Calu3 (cell line): ENCODE measurements around the gene TMEM267. TPM values are rescaled to one million over a fixed set of nuclear protein-coding genes. Genes with fewer than 3 reads are reported as not detected.

Experiments
- Bru-seq: library from RNA; stranded (reverse); fragments of 400-500 nt; gene quantifications from one replicate; lab custom pipeline; 2021; lab: Mats Ljungman, UMichigan
- BruChase-seq, 2 experiments: library from RNA; stranded (reverse); fragments of 400-500 nt; gene quantifications; one replicate each; lab custom pipeline; 2021; lab: Mats Ljungman, UMichigan
- BruUV-seq: library from RNA; stranded (reverse); fragments of 400-500 nt; replicated peaks from 2 replicates; lab custom pipeline; 2021; lab: Mats Ljungman, UMichigan
- CTCF ChIA-PET: fragments of 300-600 bp; sonication (Branson Sonifier 250); formaldehyde crosslinking; loops from one replicate; lab custom pipeline; 2022; ENCODE audit warnings: antibody characterized with exemption; lab: Charles Lee
- DNase-seq: peaks from one replicate; pipeline ENCODE4 v3.0.0; 2022
- H3K27ac Mint-ChIP-seq: one replicate; pipeline ENCODE4 v1.8.0; 2022; ENCODE audit warnings: mixed read lengths; ENCODE audit not compliant: unreplicated experiment
- H3K27me3 Mint-ChIP-seq: one replicate; pipeline ENCODE4 v1.8.0; 2022; ENCODE audit warnings: mixed read lengths; ENCODE audit not compliant: unreplicated experiment
- H3K36me3 Mint-ChIP-seq: one replicate; pipeline ENCODE4 v1.8.0; 2022; ENCODE audit warnings: mild to moderate bottlenecking, moderate library complexity, mixed read lengths; ENCODE audit not compliant: insufficient read depth, unreplicated experiment
- H3K4me1 Mint-ChIP-seq: one replicate; pipeline ENCODE4 v1.8.0; 2022; ENCODE audit warnings: mild to moderate bottlenecking, low read depth, mixed read lengths; ENCODE audit not compliant: unreplicated experiment
- H3K4me3 Mint-ChIP-seq: one replicate; pipeline ENCODE4 v1.8.0; 2022; ENCODE audit warnings: mild to moderate bottlenecking, low read depth, moderate library complexity, mixed read lengths; ENCODE audit not compliant: unreplicated experiment
- H3K9me3 Mint-ChIP-seq: one replicate; pipeline ENCODE4 v1.8.0; 2022; ENCODE audit warnings: low read depth, mixed read lengths; ENCODE audit not compliant: unreplicated experiment
- intact Hi-C: fragments of 100-400 bp; cut with micrococcal nuclease; formaldehyde crosslinking; loops from one replicate; pipeline ENCODE4 v1.10.0; 2022; ENCODE audit not compliant: unreplicated experiment
- long read RNA-seq: library from polyadenylated mRNA; stranded (forward); transcript quantifications from one replicate; pipeline ENCODE4 v2.0.0, GENCODE V29; 2022
- total RNA-seq: library from RNA; stranded (reverse); gene quantifications from 2 replicates; pipeline ENCODE4 v1.2.3, GENCODE V29; 2022
- TF ChIP-seq, protein P1 (sequence below): fragments of 200-600 bp; IDR thresholded peaks from one replicate; pipeline ENCODE4 v1.8.0; 2022; ENCODE audit warnings: antibody characterized with exemption; ENCODE audit not compliant: unreplicated experiment

TMEM267 gene, protein sequence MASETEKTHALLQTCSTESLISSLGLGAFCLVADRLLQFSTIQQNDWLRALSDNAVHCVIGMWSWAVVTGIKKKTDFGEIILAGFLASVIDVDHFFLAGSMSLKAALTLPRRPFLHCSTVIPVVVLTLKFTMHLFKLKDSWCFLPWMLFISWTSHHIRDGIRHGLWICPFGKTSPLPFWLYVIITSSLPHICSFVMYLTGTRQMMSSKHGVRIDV
- 19.0 and 23.4 TPM in 2 replicates for total RNA-seq
- percentile 88 among the genes with signal in this experiment for Bru-seq, nascent RNA
- percentile 86 among the genes with signal in this experiment for BruChase-seq, experiment 1, labeled RNA remaining after a 6-hour chase
- percentile 86 among the genes with signal in this experiment for BruChase-seq, experiment 2, labeled RNA remaining after a 2-hour chase
- long read RNA-seq, transcript TMEM267-201 (3 exons, 2,338 nt): major isoform, 31 of 67 reads
- long read RNA-seq, partial matches to known transcripts: 8 of 67 reads
- long read RNA-seq, other reads (novel, unspliced or antisense): 26 of 67 reads

DNA sequence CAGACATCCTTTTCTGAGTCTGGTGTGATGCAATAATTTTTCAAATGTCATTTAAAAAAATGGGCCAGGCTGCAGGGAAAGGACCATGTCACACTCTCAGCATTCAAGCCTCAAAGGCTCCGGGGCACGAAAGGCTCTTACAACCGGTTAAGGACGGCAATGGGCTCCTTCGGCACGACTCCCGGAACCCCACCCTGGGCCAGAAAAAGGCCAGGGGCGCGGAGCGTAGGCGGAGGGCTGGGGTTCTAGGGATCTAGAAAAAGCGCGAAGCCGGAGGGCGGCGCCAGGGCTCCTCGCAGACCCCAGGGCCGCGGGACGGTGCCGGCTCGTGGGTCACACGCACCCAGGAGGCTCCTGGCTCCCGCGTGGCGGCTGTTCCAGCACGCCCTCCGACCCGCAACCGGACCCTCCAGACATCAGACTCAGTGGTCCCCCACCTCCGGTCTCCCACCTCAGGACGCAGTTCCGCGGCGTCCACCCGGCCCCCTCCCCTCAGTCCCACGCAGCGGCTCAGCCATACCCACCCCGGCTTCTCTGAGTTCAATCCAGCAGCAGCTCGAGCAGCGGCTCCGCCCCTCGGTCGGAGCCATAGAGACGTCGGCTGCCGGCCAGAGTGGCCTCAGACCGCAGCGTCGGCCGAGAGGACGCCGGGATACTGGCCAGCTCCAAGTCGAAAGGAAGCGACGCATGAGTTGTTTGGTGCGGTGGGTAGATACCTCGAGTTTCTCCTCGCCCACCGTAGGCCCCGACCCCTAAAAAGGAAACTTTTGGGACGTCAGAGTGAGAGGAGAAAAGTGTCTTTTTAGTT, at the start of gene TMEM267:
Gene TMEM267, minus strand, starts transcription at position 568 of the 808 bp plus-strand sequence. CDS start 29,896 bp downstream, outside the sequence.
- CTCF ChIA-PET: interaction anchor here (0.6 to 3.3 kb wide), 22 partner anchors 32 to 808 kb away, joined by 3 to 52 read pairs (median 4); partner anchors contain the start of genes C5orf34, HMGCS1, NIM1K and NNT
- intact Hi-C loops: loop anchor here (1.0 to 5.0 kb wide), 5 partner anchors 51 to 256 kb away; partner anchors contain the start of gene HMGCS1
- peak; percentile 87 for DNase-seq
- Mint-ChIP-seq H3K9me3 (no peaks in the 10 kb centered on the region), H3K36me3 (peaks cover 27% of the 10 kb centered on the region), H3K4me3 (peak within 1 kb of the TSS; percentile 95), H3K27me3 (no peaks in the 10 kb centered on the region), H3K4me1 (peaks cover 21% of the 10 kb centered on the region), H3K27ac (peak within 1 kb of the TSS; percentile 99)
- TF ChIP-seq, protein P1, sequence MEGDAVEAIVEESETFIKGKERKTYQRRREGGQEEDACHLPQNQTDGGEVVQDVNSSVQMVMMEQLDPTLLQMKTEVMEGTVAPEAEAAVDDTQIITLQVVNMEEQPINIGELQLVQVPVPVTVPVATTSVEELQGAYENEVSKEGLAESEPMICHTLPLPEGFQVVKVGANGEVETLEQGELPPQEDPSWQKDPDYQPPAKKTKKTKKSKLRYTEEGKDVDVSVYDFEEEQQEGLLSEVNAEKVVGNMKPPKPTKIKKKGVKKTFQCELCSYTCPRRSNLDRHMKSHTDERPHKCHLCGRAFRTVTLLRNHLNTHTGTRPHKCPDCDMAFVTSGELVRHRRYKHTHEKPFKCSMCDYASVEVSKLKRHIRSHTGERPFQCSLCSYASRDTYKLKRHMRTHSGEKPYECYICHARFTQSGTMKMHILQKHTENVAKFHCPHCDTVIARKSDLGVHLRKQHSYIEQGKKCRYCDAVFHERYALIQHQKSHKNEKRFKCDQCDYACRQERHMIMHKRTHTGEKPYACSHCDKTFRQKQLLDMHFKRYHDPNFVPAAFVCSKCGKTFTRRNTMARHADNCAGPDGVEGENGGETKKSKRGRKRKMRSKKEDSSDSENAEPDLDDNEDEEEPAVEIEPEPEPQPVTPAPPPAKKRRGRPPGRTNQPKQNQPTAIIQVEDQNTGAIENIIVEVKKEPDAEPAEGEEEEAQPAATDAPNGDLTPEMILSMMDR: no peak
- BruUV-seq: TSS peak; percentile 58

DNA sequence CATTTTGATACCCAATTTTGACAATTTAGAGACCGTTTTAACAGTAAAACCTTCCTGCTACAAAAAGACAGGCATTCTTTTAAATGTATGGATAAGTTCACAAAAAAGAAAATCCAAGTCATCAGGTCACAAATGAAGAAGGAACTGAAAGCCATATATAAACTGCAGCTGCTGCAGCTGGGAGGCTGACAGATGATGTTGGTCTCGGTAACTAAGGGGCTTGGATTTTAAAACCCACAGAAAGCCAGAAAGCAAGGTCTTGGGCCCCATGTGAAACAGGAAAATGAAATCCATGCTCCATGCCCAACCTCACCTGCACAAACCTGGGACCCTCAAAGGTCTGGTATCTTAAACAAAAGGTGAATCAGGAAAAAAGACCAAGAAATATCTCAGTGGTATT, 47.0 kb upstream of the TMEM267 start:
- Mint-ChIP-seq H3K36me3 (peaks cover 47% of the 10 kb centered on the region), H3K4me3 (no peak overlapping the region), H3K27me3 (no peaks in the 10 kb centered on the region), H3K27ac (no peak overlapping the region), H3K9me3 (no peaks in the 10 kb centered on the region), H3K4me1 (no peaks in the 10 kb centered on the region)
- no TSS peak for BruUV-seq
- no peak for DNase-seq
- TF ChIP-seq, protein P1: no peak
- CTCF ChIA-PET: no interaction called here
- intact Hi-C loops: no loop called here

DNA sequence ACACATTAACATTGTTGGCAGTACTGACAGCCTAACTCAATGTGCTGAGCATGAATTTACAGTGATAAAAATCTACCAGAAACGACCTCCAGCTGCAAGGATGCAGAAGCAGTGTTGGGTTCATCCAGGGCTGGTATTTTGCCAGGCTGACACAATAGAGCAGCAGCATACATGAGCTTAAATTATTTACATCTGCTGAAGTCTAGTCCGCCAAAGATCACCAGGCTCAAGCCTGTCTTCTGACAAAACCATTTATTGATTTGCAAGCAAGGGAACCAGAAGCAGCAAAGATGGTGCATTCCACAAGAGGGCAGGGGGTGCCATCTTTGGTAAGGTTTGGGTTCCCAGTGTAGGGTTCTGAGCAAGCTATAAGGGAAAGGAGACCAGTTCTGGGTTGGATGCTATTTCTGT, 40.0 kb upstream of the TMEM267 start:
- BruUV-seq: no TSS peak
- no peaks in the 10 kb centered on the region for H3K4me1 Mint-ChIP-seq
- peaks cover 28% of the 10 kb centered on the region for H3K36me3 Mint-ChIP-seq
- no peaks in the 10 kb centered on the region for H3K9me3 Mint-ChIP-seq
- H3K27me3 Mint-ChIP-seq: no peaks in the 10 kb centered on the region
- no peak for DNase-seq
- intact Hi-C loops: no loop called here
- CTCF ChIA-PET: no interaction called here
- H3K27ac Mint-ChIP-seq: no peak overlapping the region
- TF ChIP-seq, protein P1: no peak
- no peak overlapping the region for H3K4me3 Mint-ChIP-seq

DNA sequence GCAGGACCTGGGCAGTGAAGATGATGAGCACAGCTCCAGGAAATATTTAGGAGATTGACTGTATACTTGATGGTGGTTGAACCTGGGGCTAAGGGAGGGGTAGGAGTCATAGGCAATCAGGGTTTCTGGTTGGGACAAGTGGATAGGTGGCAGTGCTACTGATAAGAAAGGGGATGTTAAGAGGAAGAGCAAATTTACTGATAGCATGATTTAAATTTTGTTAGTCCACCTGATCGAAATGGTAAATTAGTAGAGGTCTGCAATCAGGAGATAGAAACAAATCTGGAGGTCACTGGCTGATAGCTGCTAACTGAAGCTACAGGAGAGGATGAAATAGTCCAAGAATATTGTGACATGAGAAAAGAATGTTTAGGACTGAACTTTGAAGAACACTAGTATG, 37.0 kb upstream of the TMEM267 start:
- H3K4me1 Mint-ChIP-seq: no peaks in the 10 kb centered on the region
- no peak for DNase-seq
- TF ChIP-seq, protein P1: no peak
- H3K27me3 Mint-ChIP-seq: no peaks in the 10 kb centered on the region
- CTCF ChIA-PET: interaction anchor here (0.7 kb wide), 1 partner anchor 521 kb away, joined by 4 read pairs; no protein-coding TSS in a partner anchor
- H3K27ac Mint-ChIP-seq: no peak overlapping the region
- BruUV-seq: no TSS peak
- peaks cover 26% of the 10 kb centered on the region for H3K36me3 Mint-ChIP-seq
- no peak overlapping the region for H3K4me3 Mint-ChIP-seq
- intact Hi-C loops: no loop called here
- H3K9me3 Mint-ChIP-seq: no peaks in the 10 kb centered on the region
